Uterus (tissue), 2 donors: ENCODE measurements around the gene NOC3L.
"Not testable (repeated sequence)": the region's sequence is repeated elsewhere in the genome, so short reads cannot be mapped to it uniquely, and the experiment has no call there.

Experiments
- POLR2A ChIP-seq, 2 donors: fragments of 450-650 bp; IDR thresholded peaks; one replicate each; pipeline ENCODE4 v1.6.1; 2016; ENCODE audit warnings: antibody characterized with exemption in 2 of 2, mild to moderate bottlenecking in 1 of 2, moderate library complexity in 1 of 2
- TF ChIP-seq, protein P1 (sequence below), 4 experiments: fragments of 200-600 bp in 2 of 4; fragments of 450-650 bp in 2 of 4; sonication (generic) in 2 of 4; IDR thresholded peaks; one replicate each; pipeline ENCODE4 v1.5.1; 2016 to 2019; ENCODE audit warnings: antibody characterized with exemption in 4 of 4, mild to moderate bottlenecking in 2 of 4, moderate library complexity in 1 of 4

- TF ChIP-seq, protein P1, sequence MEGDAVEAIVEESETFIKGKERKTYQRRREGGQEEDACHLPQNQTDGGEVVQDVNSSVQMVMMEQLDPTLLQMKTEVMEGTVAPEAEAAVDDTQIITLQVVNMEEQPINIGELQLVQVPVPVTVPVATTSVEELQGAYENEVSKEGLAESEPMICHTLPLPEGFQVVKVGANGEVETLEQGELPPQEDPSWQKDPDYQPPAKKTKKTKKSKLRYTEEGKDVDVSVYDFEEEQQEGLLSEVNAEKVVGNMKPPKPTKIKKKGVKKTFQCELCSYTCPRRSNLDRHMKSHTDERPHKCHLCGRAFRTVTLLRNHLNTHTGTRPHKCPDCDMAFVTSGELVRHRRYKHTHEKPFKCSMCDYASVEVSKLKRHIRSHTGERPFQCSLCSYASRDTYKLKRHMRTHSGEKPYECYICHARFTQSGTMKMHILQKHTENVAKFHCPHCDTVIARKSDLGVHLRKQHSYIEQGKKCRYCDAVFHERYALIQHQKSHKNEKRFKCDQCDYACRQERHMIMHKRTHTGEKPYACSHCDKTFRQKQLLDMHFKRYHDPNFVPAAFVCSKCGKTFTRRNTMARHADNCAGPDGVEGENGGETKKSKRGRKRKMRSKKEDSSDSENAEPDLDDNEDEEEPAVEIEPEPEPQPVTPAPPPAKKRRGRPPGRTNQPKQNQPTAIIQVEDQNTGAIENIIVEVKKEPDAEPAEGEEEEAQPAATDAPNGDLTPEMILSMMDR (IDR thresholded peaks at IDR 0.05), result not testable (repeated sequence)
- not testable (repeated sequence) for TF ChIP-seq POLR2A (IDR thresholded peaks at IDR 0.05)
Observed at GRCh38 chr10:94350500-94350899, 12.2 kb downstream of the NOC3L start.
